ENCODE data around the gene RTN1. TPM values are rescaled to one million over a fixed set of nuclear protein-coding genes. Genes with fewer than 3 reads are reported as not detected.

The RTN1 gene
- total and polyA plus RNA-seq, 10 of the 15 experiments (the other 5 are each of a cell fraction or from before 2014, with no cell fraction given) = 0.03 to 0.55 (median 0.13) TPM; not detected in 4

- H3K4me2 ChIP-seq (ENCODE audit: control insufficient read depth, insufficient read depth) = no peak overlapping the region
- no peaks in the 10 kb centered on the region for H4K20me1 ChIP-seq (ENCODE audit: control insufficient read depth, insufficient read depth)
- no peaks in the 10 kb centered on the region for H3K9me3 ChIP-seq (replicated peaks; ENCODE audit: control insufficient read depth, insufficient read depth, low read length)
- ChIA-PET CTCF (no interaction called here), SMC1A (ENCODE audit: uncharacterized antibody, unreplicated experiment) (interaction anchor here (0.5 kb wide), 1 partner anchor 274 kb away, joined by 3 read pairs; no protein-coding TSS in a partner anchor), POLR2A (no interaction called here), RAD21 (ENCODE audit: unreplicated experiment) (no interaction called here)
- no TSS peak for BruUV-seq (replicated peaks)
- intact Hi-C loops (cut with micrococcal nuclease; ENCODE audit: unreplicated experiment) (no loop called here), in situ Hi-C loops (cut with MboI) (no loop called here)
- no peaks in the 10 kb centered on the region for H3K79me2 ChIP-seq (ENCODE audit: control insufficient read depth, insufficient read depth, low read length)
- H3K27ac ChIP-seq (ENCODE audit: control insufficient read depth, insufficient read depth) = no peak overlapping the region
- no peaks in the 10 kb centered on the region for H3K36me3 ChIP-seq (ENCODE audit: control insufficient read depth in 2 of 2, insufficient read depth in 2 of 2, low read length in 1 of 2)
- no peak for ATAC-seq
- DNase-seq (ENCODE audit: low read depth, low spot score) = no peak
- FAIRE-seq = no peak
- 0% methylated on average over 2 of the region's 2 CpGs for WGBS (ENCODE audit: insufficient coverage, insufficient replicate concordance, low lambda C conversion rate, missing lambda C conversion rate)
- no peaks in the 10 kb centered on the region; a peak in 1 of 4 replicates for H3K27me3 ChIP-seq (replicated peaks in 1 of 2; ENCODE audit: control insufficient read depth in 2 of 2, insufficient read depth in 2 of 2, low read length in 1 of 2)
- no peaks in the 10 kb centered on the region for H3K4me1 ChIP-seq (ENCODE audit: control insufficient read depth, insufficient read depth, low read length)
- no peak overlapping the region for H3K4me3 ChIP-seq
- no peak overlapping the region for H3K9ac ChIP-seq (ENCODE audit: control insufficient read depth, insufficient read depth, low read length)
- H2AFZ ChIP-seq (ENCODE audit: control insufficient read depth, low read depth, low read length) = no peak overlapping the region
- no peak for TF ChIP-seq NR2C1 (IDR thresholded peaks at IDR 0.05)
- TF ChIP-seq BMI1 (IDR thresholded peaks at IDR 0.05; ENCODE audit: borderline replicate concordance) = no peak
- no peak for TF ChIP-seq MYC (IDR thresholded peaks at IDR 0.05; ENCODE audit: insufficient read depth, insufficient read length, insufficient replicate concordance, low read length, severe bottlenecking)
- no peak for TF ChIP-seq POLR2AphosphoS5 (IDR thresholded peaks at IDR 0.05; ENCODE audit: low read length)
- TF ChIP-seq FOS (IDR thresholded peaks at IDR 0.05; ENCODE audit: borderline replicate concordance, extremely low read depth, insufficient read length) = no peak
- TF ChIP-seq SKIL (IDR thresholded peaks at IDR 0.05; ENCODE audit: low read depth, poor library complexity, severe bottlenecking) = no peak
- TF ChIP-seq CHD2 (IDR thresholded peaks at IDR 0.05; ENCODE audit: borderline replicate concordance, low read depth, low read length) = no peak
- no peak for TF ChIP-seq TCF12 (IDR thresholded peaks at IDR 0.05; ENCODE audit: low read depth, low read length)
- TF ChIP-seq EED (IDR thresholded peaks at IDR 0.05; ENCODE audit: low read depth) = no peak
- TF ChIP-seq USF2 (IDR thresholded peaks at IDR 0.05; ENCODE audit: borderline replicate concordance, low read depth, low read length) = no peak
- TF ChIP-seq ZBTB4 (CRISPR knock-in tag; IDR thresholded peaks at IDR 0.05) = no peak
- TF ChIP-seq ZBTB11 (CRISPR knock-in tag; IDR thresholded peaks at IDR 0.05) = no peak
- no peak for TF ChIP-seq IRF5 (IDR thresholded peaks at IDR 0.05; ENCODE audit: borderline replicate concordance)
Measured at GRCh38 chr14:59788176-59788575, 82.4 kb downstream of the RTN1 start.
